HG02938 (cell line): Measurements from ENCODE around the gene MSI2.

Source experiments
- ATAC-seq: cut with Tn5 transposase; IDR thresholded peaks from one replicate; pipeline ENCODE4 v1.9.1; 2021; ENCODE audit warnings: mild to moderate bottlenecking, moderate library complexity; ENCODE audit not compliant: unreplicated experiment

Gene MSI2

DNA sequence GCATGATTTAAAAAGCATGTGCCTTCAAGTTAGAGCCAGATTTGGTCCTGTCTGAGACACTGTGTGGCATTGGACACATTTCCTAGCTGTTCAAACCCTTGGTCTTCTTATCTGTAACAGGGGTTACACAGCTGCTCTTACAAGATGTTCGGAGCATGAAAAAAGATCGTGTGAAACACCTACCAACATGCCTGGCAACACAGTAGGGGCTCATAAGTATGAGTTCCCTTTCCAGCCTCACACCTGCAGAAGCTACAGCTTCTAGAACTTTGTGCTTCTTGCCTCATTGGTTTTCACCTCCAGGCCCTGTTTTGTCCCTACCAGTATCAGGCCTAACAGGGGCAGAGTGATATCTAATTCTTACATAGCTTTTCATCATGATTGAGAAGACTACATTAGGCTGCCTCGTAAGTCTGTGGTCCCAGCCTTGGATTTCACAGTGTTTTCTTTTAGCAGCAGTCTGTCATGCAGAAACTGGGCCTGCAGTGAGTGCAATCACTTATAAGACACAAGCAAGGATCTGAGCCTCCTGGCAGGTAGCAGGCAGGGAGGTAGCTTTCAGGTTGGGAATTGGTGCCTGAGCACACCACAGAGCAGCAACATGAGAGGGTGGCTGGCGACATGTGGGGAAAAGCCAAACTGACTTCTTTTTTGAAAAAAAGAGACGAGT, 410.0 kb downstream of the MSI2 start:
- no peak for ATAC-seq

DNA sequence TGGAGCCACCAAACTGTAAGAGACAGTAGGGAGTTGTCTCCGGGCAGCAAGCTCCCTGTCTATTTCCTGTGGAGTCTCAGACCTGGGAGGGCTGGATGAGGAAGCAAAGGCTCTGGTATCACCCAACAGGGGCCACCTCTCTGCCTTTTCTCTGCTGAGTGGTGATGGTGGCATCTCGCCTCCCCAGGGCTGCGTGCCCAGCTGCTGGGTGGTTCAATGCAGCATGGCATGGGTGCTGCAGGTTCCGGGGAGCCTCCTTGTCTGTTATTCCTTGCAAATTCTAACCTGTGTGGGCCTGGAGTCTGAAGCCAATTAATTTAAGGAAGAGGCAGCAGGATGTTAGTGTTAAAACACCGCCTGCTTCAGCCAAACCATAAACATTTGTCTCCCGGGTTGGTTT, 410.6 kb downstream of the MSI2 start:
- ATAC-seq: no peak

DNA sequence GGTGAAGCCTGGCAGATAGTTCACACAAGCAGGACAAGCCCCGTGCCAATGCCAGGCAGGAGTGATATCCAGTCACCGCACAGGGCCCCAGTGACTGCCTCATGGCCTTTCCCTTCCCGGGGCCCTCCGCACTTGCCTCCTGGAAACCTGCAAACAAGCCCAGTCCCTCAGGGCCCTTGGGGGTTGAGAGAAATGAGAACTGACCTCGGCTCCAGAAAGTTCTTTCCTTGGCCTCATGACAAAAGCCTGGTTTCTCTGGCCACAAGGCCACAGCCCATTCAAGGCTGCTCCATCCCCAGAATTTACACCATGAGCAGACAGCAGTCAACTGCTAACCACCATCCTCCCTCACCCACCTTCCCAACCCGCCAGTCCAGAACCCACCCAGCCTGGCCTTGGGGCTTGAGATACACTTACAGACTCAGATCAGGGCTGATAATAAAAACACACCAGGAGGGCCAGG, 411.2 kb downstream of the MSI2 start:
- no peak for ATAC-seq

DNA sequence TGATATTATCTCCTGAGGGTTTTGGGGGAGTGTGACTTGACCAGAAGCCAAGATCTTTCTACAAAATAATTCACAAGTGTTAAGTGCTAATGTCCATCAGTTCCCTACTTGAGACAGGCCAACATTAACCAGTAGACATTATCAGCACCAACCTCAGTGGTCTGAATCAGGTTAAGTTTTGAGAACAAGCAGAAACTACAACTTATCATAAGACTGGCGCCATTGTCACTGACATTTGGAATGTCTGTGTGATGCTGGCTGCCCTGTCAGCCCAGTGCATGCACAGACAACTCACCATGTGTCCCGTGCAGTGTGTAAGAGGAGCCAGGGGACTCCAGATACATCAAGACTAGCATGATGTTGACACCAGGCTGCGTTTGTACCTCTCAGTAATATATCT, 412.0 kb downstream of the MSI2 start:
- ATAC-seq: no peak

DNA sequence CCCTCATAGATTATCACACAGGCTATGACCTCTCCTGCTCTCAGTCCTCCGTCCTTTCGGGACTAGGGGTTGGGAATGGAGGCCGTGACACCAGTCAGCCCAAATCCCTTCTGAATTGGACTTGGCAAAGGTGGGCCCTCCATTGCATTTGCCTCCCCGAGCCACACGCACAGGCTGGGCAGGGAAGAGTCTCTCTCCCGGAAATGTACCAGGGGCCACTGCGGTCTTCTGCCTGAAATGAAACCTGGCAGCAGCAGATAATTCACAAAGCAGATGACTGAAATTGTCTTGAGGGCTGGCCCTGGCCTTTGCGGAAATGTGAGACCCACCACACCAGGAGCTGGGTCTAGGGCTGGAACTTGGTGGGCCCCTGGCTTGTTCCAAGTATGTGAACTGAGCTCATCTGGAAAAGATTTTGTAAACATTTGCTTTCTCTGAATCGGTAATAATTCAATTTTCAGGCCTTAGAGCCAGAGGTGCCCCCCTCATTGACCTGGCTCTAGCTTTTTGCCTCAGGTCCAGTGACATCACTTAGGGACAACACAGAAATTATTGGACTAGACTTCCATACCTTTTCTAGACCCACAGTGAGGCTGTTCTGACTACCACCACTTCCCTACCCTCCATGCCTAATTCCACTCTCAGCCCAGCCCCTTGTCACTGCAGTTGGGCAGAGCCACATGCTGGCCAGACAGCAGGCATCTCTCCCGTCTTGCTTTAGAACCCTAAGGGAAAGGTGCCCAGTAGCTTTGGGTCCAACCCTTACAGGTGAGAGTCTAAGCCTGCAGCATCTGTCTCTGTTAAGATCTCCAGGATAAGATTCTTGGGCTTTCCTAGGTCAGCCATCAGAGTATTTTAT, 413.6 kb downstream of the MSI2 start:
- ATAC-seq: no peak

- no peak for ATAC-seq
These were observed 414.6 kb downstream of the MSI2 start for GRCh38 chr17:57670769-57671569.

DNA sequence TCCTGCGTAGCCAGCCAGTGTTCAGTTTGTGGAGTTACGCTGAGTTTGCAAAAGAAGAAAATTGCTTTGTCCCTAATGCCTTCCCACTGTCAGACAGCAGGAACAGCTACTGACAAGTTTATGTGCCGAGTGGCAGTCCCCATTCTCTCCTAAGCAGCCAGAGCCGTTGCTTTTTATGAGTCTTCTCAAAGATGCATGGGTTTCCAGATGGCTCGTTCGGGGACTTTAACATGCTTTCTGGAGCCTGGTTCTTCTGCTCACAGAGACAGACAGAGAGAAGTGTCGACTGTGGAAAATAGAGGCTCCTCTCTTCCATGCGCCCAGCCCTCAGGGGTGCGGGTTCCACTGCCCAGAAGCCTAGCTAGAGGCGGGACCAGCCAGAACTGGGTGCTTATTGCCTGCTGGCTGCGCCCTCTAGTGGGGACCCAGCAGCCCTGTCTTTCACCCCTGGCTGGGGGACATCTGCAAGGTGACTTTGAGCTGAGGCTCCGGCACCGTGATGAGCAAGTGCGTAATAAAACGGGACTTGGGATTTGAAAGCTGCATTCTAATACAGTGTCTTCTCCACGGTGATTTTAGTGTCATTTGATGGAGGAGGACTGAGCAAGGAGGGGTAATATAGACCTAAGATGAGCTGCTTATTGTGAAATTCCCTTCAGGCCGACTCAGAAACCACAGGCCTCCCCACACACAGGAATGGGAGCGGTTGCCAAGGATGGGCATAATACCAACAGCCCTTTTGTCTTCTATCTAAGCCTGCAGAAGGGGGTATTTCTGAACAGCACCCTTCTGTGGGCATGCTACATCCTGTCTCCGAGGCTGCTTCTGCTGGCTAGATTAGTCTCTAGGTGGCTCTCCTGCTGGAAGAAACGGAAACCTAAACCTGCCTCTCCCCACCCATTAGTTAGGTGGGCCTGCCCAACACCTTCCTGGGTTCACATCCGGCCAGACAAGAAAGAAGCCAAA, 415.6 kb downstream of the MSI2 start:
- peak; percentile 64 for ATAC-seq

GRCh38 chr17:57672971-57673370, 416.6 kb downstream of the MSI2 start:
- ATAC-seq: no peak

- ATAC-seq: no peak
These were observed 418.6 kb downstream of the MSI2 start for GRCh38 chr17:57674894-57675293.

- no peak for ATAC-seq
These were observed 419.4 kb downstream of the MSI2 start for GRCh38 chr17:57675427-57676387.

DNA sequence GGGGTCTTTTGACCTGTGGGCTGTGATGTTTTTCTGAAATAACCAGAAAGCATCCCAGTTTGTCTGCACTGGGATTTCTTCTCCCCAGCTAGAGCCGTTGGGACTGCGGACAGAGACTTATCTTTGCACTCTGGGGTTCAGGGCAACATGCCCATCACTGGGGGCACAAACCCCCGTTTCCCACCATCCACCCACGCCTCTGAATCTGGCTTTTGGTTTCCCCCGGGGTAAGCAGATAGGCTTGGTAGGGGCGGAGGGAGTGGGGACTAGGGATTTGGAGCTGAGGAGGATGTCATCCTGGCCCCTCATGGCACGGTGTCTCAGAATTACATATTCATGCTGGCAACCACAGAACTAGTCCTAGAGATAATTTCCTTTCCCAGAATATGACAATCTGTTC, 420.2 kb downstream of the MSI2 start:
- no peak for ATAC-seq

DNA sequence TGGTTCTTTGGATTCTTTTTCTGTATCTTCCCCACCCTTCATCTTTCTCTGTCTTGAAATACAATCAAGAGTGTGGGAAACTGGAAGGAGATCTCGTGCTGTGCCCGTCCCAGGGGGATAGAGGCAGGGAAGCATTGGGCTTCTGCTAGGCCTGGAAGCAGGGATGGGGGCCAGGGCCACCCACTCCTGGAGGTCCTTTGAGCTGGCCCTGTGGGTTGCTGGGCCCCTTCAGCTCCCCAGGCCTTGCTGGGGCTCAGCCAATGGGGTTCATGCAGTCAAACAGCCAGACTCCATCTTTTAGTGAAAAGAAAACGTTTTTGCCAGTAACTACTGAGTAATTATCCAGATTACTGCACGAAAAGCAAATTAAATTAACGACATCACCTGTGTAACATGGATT, 421.0 kb downstream of the MSI2 start:
- ATAC-seq: no peak

GRCh38 chr17:57677858-57678257, 421.5 kb downstream of the MSI2 start:
- ATAC-seq: no peak

- ATAC-seq: no peak
These were observed 422.1 kb downstream of the MSI2 start for GRCh38 chr17:57678393-57678792.

DNA sequence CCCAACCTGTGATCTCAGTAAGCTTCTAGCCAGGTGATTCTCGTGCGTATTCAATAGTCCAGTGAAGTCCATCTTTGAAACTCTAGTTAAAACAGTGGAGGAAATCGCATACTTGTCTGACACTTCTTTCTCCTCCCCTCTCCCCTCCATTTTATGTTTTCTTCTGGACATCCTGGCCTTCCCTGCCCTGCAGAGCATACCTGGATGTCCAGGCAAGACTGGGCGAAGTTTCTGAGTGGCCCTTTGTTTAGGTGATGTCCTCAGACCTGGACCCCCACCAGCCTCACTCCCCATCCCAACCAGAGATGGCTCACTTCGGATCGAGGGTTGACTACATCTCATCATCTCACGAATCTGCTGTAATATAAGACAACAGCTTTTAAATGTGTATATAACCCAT, 423.0 kb downstream of the MSI2 start:
- ATAC-seq: no peak

DNA sequence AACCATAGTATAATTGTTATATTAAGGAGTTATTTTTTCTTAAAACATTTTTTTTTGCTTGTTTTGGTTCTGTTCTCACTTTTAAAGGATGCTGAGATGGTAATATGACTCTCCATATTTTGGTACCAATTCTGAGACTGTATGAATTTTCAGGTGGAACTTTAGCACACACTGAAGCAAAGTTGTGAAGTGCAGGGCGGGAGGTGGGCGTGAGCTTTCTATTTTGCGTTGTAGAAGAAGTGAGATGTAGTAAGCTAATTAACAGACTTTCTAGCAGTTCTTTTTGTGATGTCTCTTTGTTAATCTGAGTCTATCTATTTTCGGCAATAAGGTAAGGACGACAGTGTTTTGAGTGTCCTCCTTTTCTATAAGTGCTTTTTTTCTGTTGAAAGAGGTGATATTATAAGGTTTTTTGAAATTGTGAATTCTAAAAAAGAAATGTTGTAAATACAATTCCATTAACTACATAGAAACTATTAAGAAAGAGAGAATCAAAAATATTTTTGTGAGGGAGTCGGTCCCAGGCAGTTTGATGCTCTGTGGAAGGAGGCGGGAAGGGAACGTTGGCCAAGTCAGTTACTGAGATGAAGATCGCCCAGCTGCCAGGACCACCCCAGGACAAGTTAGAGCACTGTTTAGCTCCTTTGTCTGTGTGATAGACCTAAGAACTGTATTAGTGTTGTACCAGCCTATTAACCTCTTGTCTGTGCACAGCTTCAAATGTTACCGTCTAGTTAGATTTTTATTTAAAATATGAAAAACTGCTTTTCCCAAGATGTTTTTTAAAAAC, 423.8 kb downstream of the MSI2 start:
- no peak for ATAC-seq

DNA sequence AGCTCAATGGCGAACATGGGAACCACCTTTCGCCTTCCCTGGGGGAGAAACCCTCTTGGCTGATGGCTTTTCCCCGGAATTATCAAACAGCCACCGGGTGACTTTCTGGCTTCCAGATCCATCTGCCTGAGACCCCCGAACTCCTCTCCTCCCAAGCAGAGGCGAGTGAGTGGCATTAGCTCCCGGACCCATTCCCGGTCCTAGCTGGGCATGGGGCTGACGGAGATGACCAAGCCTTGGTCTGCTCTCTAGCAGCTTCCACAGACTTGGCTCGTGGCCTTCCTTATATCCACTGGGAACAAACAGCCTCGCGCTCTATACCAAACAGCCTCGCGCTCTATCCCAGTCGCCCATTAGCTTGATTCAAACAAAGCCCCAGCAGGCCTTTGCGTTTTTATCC, 426.4 kb downstream of the MSI2 start:
- ATAC-seq: no peak

DNA sequence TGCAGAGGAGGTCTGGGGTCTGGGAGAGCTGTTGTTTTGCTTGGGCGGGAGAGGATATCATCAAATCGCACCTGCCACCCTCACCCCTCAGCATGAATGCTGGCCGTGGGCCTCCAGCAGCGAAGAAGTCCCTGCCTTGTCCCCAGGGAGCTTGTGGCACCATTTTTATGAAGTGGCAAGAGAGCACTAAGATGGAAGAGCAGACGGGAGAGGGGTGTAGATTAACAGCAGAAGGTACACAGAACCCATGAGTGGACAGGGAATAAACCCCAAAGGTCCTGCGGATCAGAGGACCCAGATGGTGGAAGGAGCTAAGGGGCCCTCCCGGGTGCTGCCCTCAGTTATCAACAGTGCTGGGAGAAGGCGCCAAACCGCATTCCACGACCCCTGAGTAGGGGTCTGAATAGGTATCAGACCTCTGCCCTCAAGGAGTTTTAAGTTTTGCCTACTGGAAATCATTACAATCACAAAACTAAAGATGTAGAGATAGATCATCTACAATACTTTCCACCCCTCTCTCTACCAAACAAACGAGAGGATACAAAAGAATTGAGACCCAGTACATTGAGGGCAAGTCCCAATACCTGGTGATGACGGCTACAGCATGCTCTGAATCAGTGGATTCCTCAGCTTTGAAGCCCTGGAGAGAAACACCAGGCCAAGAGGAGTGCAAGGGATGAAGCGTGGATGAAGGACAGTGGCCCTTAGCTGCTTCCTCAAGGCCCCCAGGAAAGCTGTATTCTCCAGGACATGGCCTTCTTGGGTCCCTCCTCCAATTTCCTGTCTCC, 428.6 kb downstream of the MSI2 start:
- ATAC-seq: no peak
